Stimulated activated memory B cell treated with anti-CD40 and anti-IgM and Interleukin-4, amounts not matched to agents 10 μg/mL and 1 μg/mL and 100 μg/mL, for 72 hours (primary cell): ENCODE data around the gene SRA1.
"Not testable (repeated sequence)": the region's sequence is repeated elsewhere in the genome, so short reads cannot be mapped to it uniquely, and the experiment has no call there.

ENCODE experiments used
- ATAC-seq: fragments of 150-1000 bp; cut with Tn5 transposase; 2 replicates; pipeline ENCODE4 v1.10.0; 2021
- H3K27ac Mint-ChIP-seq: one replicate; pipeline ENCODE4 v1.8.0; 2022; ENCODE audit warnings: mild to moderate bottlenecking, mixed read lengths
- H3K27me3 Mint-ChIP-seq: one replicate; pipeline ENCODE4 v1.8.0; 2022; ENCODE audit warnings: mixed read lengths
- H3K36me3 Mint-ChIP-seq: one replicate; pipeline ENCODE4 v1.8.0; 2022; ENCODE audit warnings: mixed read lengths
- H3K4me1 Mint-ChIP-seq: one replicate; pipeline ENCODE4 v1.8.0; 2022; ENCODE audit warnings: mixed read lengths
- H3K4me3 Mint-ChIP-seq: one replicate; pipeline ENCODE4 v1.8.0; 2022; ENCODE audit warnings: mild to moderate bottlenecking, moderate library complexity, mixed read lengths
- H3K9me3 Mint-ChIP-seq: one replicate; pipeline ENCODE4 v1.8.0; 2022; ENCODE audit warnings: mixed read lengths

Gene SRA1

DNA sequence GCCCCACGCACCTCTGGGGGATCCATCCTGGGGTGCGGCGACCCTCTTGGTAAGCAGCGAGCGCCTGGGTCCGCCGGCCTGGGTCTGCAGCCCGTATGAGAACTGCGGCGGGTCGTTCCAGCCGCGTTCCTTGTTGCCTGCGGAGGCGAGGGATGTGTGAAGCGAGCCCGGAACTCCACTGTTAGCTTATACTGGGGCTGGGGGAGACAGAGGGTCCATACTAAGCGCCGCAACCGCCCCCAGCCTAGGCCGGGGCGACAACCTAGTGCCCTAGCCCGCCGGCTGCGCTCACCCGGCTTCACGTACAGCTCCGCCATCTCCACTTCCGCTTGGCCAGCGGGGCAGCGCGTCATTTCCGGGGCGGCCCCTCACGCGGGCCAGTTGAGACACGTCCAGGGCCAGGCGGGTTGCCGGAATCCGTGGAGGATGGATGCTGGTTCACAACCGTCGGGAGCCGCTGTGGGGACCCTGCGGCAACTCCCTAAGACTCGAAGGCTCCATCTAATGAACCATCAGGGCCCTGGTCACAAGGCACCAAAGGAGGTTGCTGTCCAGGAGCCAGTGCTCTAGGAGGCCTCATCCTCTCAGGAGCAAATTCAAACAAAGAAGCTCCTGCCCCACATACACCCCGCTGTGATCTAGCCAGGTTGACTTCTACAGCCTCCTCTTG lies at the start of gene SRA1:
Gene SRA1, minus strand, starts transcription at position 338 of the 670 bp plus-strand sequence. Its CDS starts 21 bp downstream, at position 317.
- H3K36me3 Mint-ChIP-seq, result peaks cover 50% of the 10 kb centered on the region
- H3K27me3 Mint-ChIP-seq, result no peaks in the 10 kb centered on the region

GRCh38 chr5:140607031-140607430 lies 49.8 kb upstream of the SRA1 start:
- Mint-ChIP-seq H3K36me3 (no peaks in the 10 kb centered on the region), H3K4me1 (peaks cover 8% of the 10 kb centered on the region), H3K4me3 (no peak overlapping the region), H3K9me3 (no peaks in the 10 kb centered on the region), H3K27ac (no peak overlapping the region), H3K27me3 (no peaks in the 10 kb centered on the region)
- no peak for ATAC-seq

More for the DNA sequence above, at the start of gene SRA1:
- H3K4me1 Mint-ChIP-seq, result peaks cover 59% of the 10 kb centered on the region
- peak within 1 kb of the TSS; percentile 90 for H3K27ac Mint-ChIP-seq
- H3K9me3 Mint-ChIP-seq, result no peaks in the 10 kb centered on the region
- H3K4me3 Mint-ChIP-seq, result peak within 1 kb of the TSS; percentile 89
- ATAC-seq, result peak; percentile 98

DNA sequence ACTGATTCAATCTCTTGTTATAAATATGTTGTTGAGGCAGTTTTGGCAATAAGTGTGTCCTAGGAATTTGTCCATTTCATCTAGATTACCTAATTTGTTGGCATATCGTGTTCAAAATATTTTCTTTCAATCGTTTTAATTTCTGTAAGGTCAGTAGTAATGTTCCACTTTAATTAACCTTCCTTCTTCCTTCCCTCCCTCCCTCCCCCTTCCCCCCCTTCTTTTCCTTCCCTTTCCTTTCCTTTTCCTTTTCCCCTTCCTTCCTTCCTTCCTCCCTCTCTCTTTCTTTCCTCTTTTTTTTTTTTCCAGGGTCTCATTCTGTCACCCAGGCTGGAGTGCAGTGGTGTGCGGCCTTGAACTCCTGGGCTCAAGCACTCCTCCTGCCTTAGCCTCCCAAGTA lies 48.6 kb upstream of the SRA1 start:
- H3K4me1 Mint-ChIP-seq, result no peaks in the 10 kb centered on the region
- no peaks in the 10 kb centered on the region for H3K9me3 Mint-ChIP-seq
- no peak overlapping the region for H3K27ac Mint-ChIP-seq
- no peaks in the 10 kb centered on the region for H3K36me3 Mint-ChIP-seq
- no peak overlapping the region for H3K4me3 Mint-ChIP-seq
- no peaks in the 10 kb centered on the region for H3K27me3 Mint-ChIP-seq
- ATAC-seq, result no peak

- Mint-ChIP-seq H3K4me3 (no peak overlapping the region), H3K27me3 (no peaks in the 10 kb centered on the region), H3K4me1 (no peaks in the 10 kb centered on the region), H3K36me3 (no peaks in the 10 kb centered on the region), H3K9me3 (no peaks in the 10 kb centered on the region), H3K27ac (no peak overlapping the region)
- no peak for ATAC-seq
These were observed 46.5 kb upstream of the SRA1 start for GRCh38 chr5:140603734-140604133.

- ATAC-seq, H3K27ac Mint-ChIP-seq, H3K4me1 Mint-ChIP-seq, H3K9me3 Mint-ChIP-seq, H3K27me3 Mint-ChIP-seq, H3K36me3 Mint-ChIP-seq, H3K4me3 Mint-ChIP-seq: not testable (repeated sequence)
These were observed 46.1 kb upstream of the SRA1 start for GRCh38 chr5:140603446-140603698.

DNA sequence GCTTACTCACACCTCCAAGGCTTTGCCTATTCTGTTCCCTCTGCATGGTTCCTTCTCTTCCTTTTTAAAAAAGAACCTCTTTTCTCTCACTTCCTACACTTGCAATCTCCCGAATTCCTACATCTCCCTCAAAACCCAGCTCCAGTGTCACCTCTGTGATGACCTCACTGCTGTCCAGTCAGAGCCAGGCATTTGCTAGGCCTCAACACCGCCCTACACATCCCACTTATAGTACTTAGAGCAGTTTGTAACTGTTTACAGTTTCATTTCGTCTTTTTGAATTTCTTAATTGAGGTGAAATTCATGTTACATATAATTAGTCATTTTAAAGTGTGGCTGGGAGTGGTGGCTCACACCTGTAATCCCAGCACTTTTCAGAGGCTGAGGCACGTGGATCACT lies 44.9 kb upstream of the SRA1 start:
- Mint-ChIP-seq H3K4me1 (no peaks in the 10 kb centered on the region), H3K4me3 (no peak overlapping the region), H3K27ac (no peak overlapping the region), H3K9me3 (no peaks in the 10 kb centered on the region), H3K36me3 (no peaks in the 10 kb centered on the region), H3K27me3 (no peaks in the 10 kb centered on the region)
- ATAC-seq, result no peak

- Mint-ChIP-seq H3K9me3 (no peaks in the 10 kb centered on the region), H3K36me3 (no peaks in the 10 kb centered on the region), H3K4me1 (no peaks in the 10 kb centered on the region), H3K27me3 (peaks cover 9% of the 10 kb centered on the region), H3K27ac (no peak overlapping the region), H3K4me3 (no peak overlapping the region)
- no peak for ATAC-seq
These were observed 42.8 kb upstream of the SRA1 start for GRCh38 chr5:140600096-140600495.

DNA sequence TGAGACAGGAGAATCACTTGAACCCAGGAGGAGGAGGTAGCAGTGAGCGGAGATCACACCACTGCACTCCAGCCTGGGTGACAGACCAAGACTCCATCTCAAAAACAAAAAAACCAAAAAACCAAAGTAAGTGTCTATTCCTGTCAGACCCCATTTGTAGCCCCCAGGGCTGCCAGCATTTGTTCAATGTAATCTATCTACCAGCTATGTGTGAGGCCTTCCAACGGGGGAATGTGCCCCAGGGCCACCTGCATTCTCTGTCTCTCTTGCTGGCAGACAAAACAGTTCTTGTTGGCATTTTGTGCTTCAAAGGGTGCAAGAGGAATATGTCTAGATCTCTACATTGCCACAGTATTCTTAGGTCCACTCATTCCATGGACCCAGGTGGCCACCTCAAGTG lies 41.6 kb upstream of the SRA1 start:
- Mint-ChIP-seq H3K4me1 (no peaks in the 10 kb centered on the region), H3K36me3 (no peaks in the 10 kb centered on the region), H3K9me3 (no peaks in the 10 kb centered on the region), H3K27ac (no peak overlapping the region), H3K27me3 (peaks cover 17% of the 10 kb centered on the region), H3K4me3 (no peak overlapping the region)
- no peak for ATAC-seq

DNA sequence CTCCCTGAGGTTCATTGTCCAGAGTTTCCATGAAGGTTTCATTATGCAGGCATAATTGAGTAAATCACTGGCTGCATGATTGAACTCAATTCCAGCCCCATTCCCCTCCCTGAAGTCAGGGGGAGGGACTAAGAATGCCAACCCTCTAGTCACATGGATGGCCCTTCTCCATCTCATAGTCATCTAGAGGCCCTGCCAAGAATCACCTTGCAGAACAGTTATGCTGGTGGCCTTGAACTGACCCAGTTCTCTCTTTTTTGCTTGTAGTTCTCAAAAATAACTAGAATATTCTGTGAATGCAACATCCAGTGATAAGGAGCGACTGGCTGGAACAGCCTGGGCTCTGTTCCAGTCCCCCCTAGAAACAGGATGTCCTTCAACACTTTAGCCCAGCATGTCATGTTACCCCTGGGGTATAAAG lies 39.1 kb upstream of the SRA1 start:
- Mint-ChIP-seq H3K36me3 (no peaks in the 10 kb centered on the region), H3K4me1 (no peaks in the 10 kb centered on the region), H3K9me3 (no peaks in the 10 kb centered on the region), H3K27me3 (peaks cover 17% of the 10 kb centered on the region), H3K27ac (no peak overlapping the region), H3K4me3 (no peak overlapping the region)
- no peak for ATAC-seq

DNA sequence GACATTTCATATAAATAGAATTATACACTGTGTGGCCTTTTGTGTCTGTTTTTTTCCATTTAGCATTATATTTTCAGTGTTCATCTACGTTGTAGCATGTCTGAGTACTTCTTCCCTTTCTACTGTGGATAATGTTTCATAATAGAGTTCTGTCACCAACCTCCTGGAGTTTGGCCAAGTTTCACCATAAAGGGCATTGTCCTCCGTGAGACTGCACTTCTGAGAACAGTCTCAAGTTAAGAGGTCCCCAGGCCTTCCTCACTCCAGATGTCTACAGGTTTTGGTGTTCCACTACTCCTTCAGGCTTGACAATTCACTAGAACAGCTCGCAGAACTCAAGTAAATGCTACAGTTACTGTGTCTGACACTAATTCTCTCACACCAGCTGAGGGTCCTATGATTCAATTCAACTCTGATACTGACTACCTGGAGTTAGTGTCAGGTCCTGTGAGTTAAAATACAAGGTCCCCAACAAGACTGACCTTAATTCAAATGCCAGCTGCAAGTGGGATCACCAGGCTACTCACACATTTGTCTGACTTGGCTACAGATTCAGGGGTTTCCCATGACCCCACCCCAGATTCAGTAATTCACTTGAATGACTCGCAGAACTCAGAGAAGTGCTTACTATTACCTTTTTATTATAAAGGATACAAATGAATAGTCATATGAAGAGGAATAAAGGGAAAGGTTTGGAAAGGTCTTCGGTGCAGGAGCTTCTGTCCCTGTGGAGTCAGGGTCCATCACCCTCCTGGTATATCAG lies 38.4 kb upstream of the SRA1 start:
- Mint-ChIP-seq H3K27me3 (peaks cover 17% of the 10 kb centered on the region), H3K36me3 (no peaks in the 10 kb centered on the region), H3K9me3 (no peaks in the 10 kb centered on the region), H3K4me3 (no peak overlapping the region), H3K4me1 (no peaks in the 10 kb centered on the region), H3K27ac (no peak overlapping the region)
- ATAC-seq, result peak; percentile 51

DNA sequence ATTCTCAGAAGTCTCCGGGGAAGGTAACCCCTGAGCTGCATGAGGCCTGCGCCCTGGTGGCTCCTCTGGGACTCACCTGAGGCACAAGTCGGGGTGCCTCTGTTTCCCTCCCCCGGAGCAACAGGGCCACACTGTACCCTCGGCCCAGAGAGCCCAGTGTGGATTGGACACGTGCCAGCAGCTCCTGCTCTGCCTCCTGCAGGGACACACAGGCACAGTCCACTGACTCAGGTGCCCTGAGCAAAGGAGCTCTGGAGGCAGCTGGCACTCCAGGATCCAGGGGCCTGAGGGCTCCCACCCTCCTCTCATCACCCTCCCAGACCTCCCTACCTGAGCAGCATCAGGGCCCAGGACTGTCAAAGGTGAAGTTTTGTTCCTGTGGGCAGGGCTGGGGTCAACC lies 36.9 kb upstream of the SRA1 start:
- peaks cover 17% of the 10 kb centered on the region for H3K27me3 Mint-ChIP-seq
- no peak for ATAC-seq

GRCh38 chr5:140593070-140593469 lies 35.8 kb upstream of the SRA1 start:
- H3K27ac Mint-ChIP-seq, ATAC-seq, H3K36me3 Mint-ChIP-seq, H3K4me1 Mint-ChIP-seq, H3K4me3 Mint-ChIP-seq, H3K9me3 Mint-ChIP-seq: not testable (repeated sequence)
- H3K27me3 Mint-ChIP-seq, result peaks cover 17% of the 10 kb centered on the region

More for the DNA sequence above, 36.9 kb upstream of the SRA1 start:
- Mint-ChIP-seq H3K36me3 (no peaks in the 10 kb centered on the region), H3K9me3 (no peaks in the 10 kb centered on the region), H3K27ac (no peak overlapping the region), H3K4me3 (no peak overlapping the region), H3K4me1 (no peaks in the 10 kb centered on the region)

- H3K4me1 Mint-ChIP-seq, result no peaks in the 10 kb centered on the region
- H3K27ac Mint-ChIP-seq, result no peak overlapping the region
- H3K36me3 Mint-ChIP-seq, result no peaks in the 10 kb centered on the region
- ATAC-seq, result peak; percentile 40
- H3K9me3 Mint-ChIP-seq, result no peaks in the 10 kb centered on the region
- H3K27me3 Mint-ChIP-seq, result peaks cover 17% of the 10 kb centered on the region
- no peak overlapping the region for H3K4me3 Mint-ChIP-seq
These were observed 34.6 kb upstream of the SRA1 start for GRCh38 chr5:140591747-140592372.

DNA sequence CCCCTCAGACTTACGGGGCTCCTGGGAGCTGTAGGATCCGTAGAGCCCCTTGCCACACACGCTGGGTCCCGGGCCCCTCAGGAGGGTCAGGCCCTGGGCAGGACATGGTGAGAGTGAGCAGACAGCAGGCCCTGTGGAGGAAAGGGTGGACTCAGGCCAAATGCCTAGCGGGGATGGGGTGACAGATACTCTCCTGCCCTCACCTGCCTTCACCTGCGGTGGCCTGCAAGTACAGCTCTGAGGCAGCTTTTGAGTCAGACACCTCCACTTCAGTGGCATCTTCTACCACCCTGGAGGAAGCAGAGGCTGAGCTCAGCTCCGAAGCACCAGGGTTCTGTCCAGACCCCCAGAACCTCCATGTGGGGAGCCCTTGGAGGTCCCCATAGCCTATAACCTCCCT lies 33.6 kb upstream of the SRA1 start:
- Mint-ChIP-seq H3K4me3 (no peak overlapping the region), H3K4me1 (no peaks in the 10 kb centered on the region), H3K27ac (no peak overlapping the region), H3K36me3 (no peaks in the 10 kb centered on the region), H3K9me3 (no peaks in the 10 kb centered on the region), H3K27me3 (peaks cover 16% of the 10 kb centered on the region)
- no peak for ATAC-seq

DNA sequence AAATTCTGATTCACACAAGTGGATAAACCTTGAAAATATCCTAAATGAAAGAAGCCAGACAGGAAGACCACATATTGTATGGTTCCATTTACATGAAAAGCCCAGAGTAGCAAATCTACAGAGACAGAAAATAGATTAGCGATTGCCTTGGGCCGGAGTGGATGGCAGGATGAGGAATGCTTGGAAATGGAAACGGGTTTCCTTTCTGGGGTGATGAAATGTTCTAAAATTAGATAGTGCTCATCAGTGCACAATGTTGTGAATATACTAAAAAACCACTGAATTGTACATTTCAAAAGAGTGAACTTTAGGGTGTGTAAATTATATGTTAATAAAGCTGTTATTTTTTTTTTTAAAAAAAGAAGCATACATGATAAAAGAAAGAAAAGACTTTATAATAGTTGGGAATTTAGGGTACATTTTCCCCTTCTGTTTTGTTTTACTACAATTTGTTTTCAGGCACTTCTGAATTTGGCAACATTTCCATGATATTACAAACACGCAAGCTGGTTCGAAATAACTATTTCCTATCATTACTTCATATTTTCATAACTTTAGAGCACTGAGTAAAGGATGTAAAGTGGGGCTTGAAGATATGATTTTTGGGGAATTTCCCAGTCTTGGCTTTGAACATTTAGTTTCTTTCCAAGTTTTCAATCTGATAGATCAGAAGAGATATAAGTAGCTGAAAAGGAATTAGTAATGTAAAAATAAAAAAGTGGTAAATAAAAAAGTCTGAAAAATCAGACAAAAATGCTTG lies 31.2 kb upstream of the SRA1 start:
- Mint-ChIP-seq H3K4me1 (no peaks in the 10 kb centered on the region), H3K9me3 (peaks cover under 1% of the 10 kb centered on the region), H3K4me3 (no peak overlapping the region), H3K27me3 (no peaks in the 10 kb centered on the region), H3K36me3 (no peaks in the 10 kb centered on the region), H3K27ac (no peak overlapping the region)
- ATAC-seq, result no peak
